SK-N-MC (cell line): ENCODE data around the gene NOTCH2.

Source experiments
- EZH2 ChIP-seq: fragments of 200-600 bp; sonication (generic); IDR thresholded peaks from one replicate; pipeline ENCODE4 v1.6.1; 2017; ENCODE audit warnings: antibody characterized with exemption
- POLR2AphosphoS5 ChIP-seq: IDR thresholded peaks from 2 replicates; pipeline ENCODE4 v1.6.1; 2012; ENCODE audit warnings: mild to moderate bottlenecking, low read depth, low read length, borderline replicate concordance

GRCh38 chr1:119873135-119874015 lies 196.1 kb downstream of the NOTCH2 start:
- TF ChIP-seq POLR2AphosphoS5 (no peak), EZH2 (no peak)
